Small intestine (tissue), 7 donors: ENCODE data around the gene FUT3. TPM values are rescaled to one million over a fixed set of nuclear protein-coding genes. Genes with fewer than 3 reads are reported as not detected.
"Not testable (repeated sequence)": the region's sequence is repeated elsewhere in the genome, so short reads cannot be mapped to it uniquely, and the experiment has no call there.

Experiments used
- DNase-seq, 2 donors: peaks; one replicate each; pipeline versions ENCODE4 v3.0.0 to v3.0.0-alpha.2; 2013
- FAIRE-seq: peaks from 2 replicates; lab custom pipeline; 2012; peaks lifted over from hg19 to GRCh38; lab: Jason Lieb, UNC
- H3K27ac ChIP-seq, 3 donors: one replicate each; pipeline ENCODE4 v1.5.1; 2013; ENCODE audit warnings: low read length in 2 of 3, mild to moderate bottlenecking in 2 of 3, control low read depth in 1 of 3, inconsistent platforms in 1 of 3, low read depth in 1 of 3, moderate library complexity in 1 of 3
- H3K27me3 ChIP-seq, 3 donors: one replicate each; pipeline ENCODE4 v1.6.1; 2013; ENCODE audit warnings: low read length in 3 of 3, inconsistent platforms in 1 of 3; ENCODE audit not compliant: control insufficient read depth in 3 of 3, insufficient read depth in 3 of 3
- H3K36me3 ChIP-seq, 3 donors: one replicate each; pipeline ENCODE4 v1.6.1; 2013; ENCODE audit warnings: low read length in 3 of 3, inconsistent platforms in 1 of 3, low read depth in 1 of 3, mild to moderate bottlenecking in 1 of 3, moderate library complexity in 1 of 3; ENCODE audit not compliant: control insufficient read depth in 3 of 3, insufficient read depth in 2 of 3
- H3K4me1 ChIP-seq, 3 donors: one replicate each; pipeline ENCODE4 v1.6.1; 2013; ENCODE audit warnings: low read length in 2 of 3, inconsistent platforms in 1 of 3, low read depth in 1 of 3, mild to moderate bottlenecking in 1 of 3, moderate library complexity in 1 of 3; ENCODE audit not compliant: control insufficient read depth in 3 of 3, insufficient read depth in 2 of 3
- H3K4me3 ChIP-seq, 3 donors: one replicate each; pipeline ENCODE4 v1.5.1; 2013; ENCODE audit warnings: low read length in 3 of 3, control low read depth in 1 of 3, inconsistent platforms in 1 of 3, low read depth in 1 of 3, mild to moderate bottlenecking in 1 of 3, moderate library complexity in 1 of 3
- H3K9me3 ChIP-seq, 2 donors: one replicate each; pipeline ENCODE4 v1.6.1; 2013; ENCODE audit warnings: low read depth in 1 of 2, low read length in 1 of 2; ENCODE audit not compliant: control insufficient read depth in 2 of 2, insufficient read depth in 1 of 2
- WGBS, 3 donors: extraction: QIAGEN DNeasy Blood & Tissue Kit; methylation state at CpG; one replicate each; pipeline ENCODE4 v1.1.7; 2013; 5-methylcytosine and 5-hydroxymethylcytosine counted together
- polyA plus RNA-seq, 4 donors: library from polyadenylated mRNA; stranded (reverse) in 3 of 4; unstranded in 1 of 4; fragments of 200-250 nt in 3 of 4; fragments of 120-200 nt in 1 of 4; gene quantifications; one replicate each; pipeline versions ENCODE4 v1.2.1 to v1.2.3, GENCODE V29; 2013
- donor health status: healthy with polysubstance abuse.
- donor health status: control.
- donor health status: control.
- donor health status: Bipolar disorder and iron deficiency.
- donor health status: healthy.

The FUT3 gene
- polyA plus RNA-seq, 4 donors, result 0.72 to 114 (median 48.6) TPM

GRCh38 chr19:5847846-5848245 is 3.4 kb downstream of the FUT3 start:
- peak in 1 of 2 donors; percentile 41 for DNase-seq

GRCh38 chr19:5844456-5845433 is 6.5 kb downstream of the FUT3 start:
- DNase-seq (peak in 1 of 2 donors; percentile 76), FAIRE-seq (no peak)
- H3K4me3 ChIP-seq, result no peak overlapping the region
- peaks cover 0 to 4% (median 3%) of the 10 kb centered on the region in 3 donors for H3K36me3 ChIP-seq
- H3K27ac ChIP-seq, result peak overlapping the region in 1 of 3 donors; percentile 3
- H3K27me3 ChIP-seq, result no peaks in the 10 kb centered on the region
- H3K9me3 ChIP-seq, result peaks cover 0 to 2% of the 10 kb centered on the region in 2 donors
- H3K4me1 ChIP-seq, result peaks cover 0 to 3% (median under 1%) of the 10 kb centered on the region in 3 donors
- WGBS, 3 donors, result 73 to 81% (median 80%) methylated on average over 23 to 24 of the region's 24 CpGs

More at GRCh38 chr19:5847846-5848245, 3.4 kb downstream of the FUT3 start:
- Histone ChIP-seq H3K27ac (peak overlapping the region in 2 of 3 donors; percentile 94 to 98), H3K4me3 (peak overlapping the region in 1 of 3 donors; percentile 54)
- H3K4me1 ChIP-seq, H3K27me3 ChIP-seq, H3K36me3 ChIP-seq, H3K9me3 ChIP-seq, FAIRE-seq: not testable (repeated sequence)
- WGBS, 3 donors, result 14 to 57% (median 41%) methylated on average over 10 of the region's 10 CpGs

GRCh38 chr19:5843295-5843927 is 7.8 kb downstream of the FUT3 start:
- H3K4me3 ChIP-seq, result no peak overlapping the region
- H3K9me3 ChIP-seq, result peaks cover 0 to 2% of the 10 kb centered on the region in 2 donors
- H3K36me3 ChIP-seq, result peaks cover 0 to 4% (median 3%) of the 10 kb centered on the region in 3 donors
- DNase-seq, result no peak
- 42 to 70% (median 54%) methylated on average over 19 to 21 of the region's 21 CpGs for WGBS, 3 donors
- peaks cover 0 to 6% (median 3%) of the 10 kb centered on the region in 3 donors for H3K4me1 ChIP-seq
- no peaks in the 10 kb centered on the region for H3K27me3 ChIP-seq
- no peak for FAIRE-seq
- H3K27ac ChIP-seq, result peak overlapping the region in 1 of 3 donors; percentile 43

- DNase-seq, FAIRE-seq, H3K36me3 ChIP-seq, H3K9me3 ChIP-seq, H3K27me3 ChIP-seq, H3K4me3 ChIP-seq: not testable (repeated sequence)
- Histone ChIP-seq H3K4me1 (peaks cover 0 to 14% (median 3%) of the 10 kb centered on the region in 3 donors), H3K27ac (peak overlapping the region in 2 of 3 donors; percentile 27 to 95)
- 38 to 63% (median 54%) methylated on average over 3 to 6 of the region's 6 CpGs for WGBS, 3 donors
Measured at GRCh38 chr19:5841735-5842111, 9.5 kb downstream of the FUT3 start.

GRCh38 chr19:5839065-5840017 is 11.9 kb downstream of the FUT3 start, which contains the start of gene FUT6:
Gene FUT6 (minus strand): TSS chr19:5839702. CDS start chr19:5832567, 7,135 bp downstream.
- H3K9me3 ChIP-seq, result no peaks in the 10 kb centered on the region
- FAIRE-seq, result no peak
- H3K4me1 ChIP-seq, result peaks cover 0 to 14% (median 1%) of the 10 kb centered on the region in 3 donors
- peak within 1 kb of the TSS in 2 of 3 donors; percentile 93 to 98 for H3K27ac ChIP-seq
- peak within 1 kb of the TSS in 1 of 3 donors; percentile 73 for H3K4me3 ChIP-seq
- peaks cover 0 to 3% (median 2%) of the 10 kb centered on the region in 3 donors for H3K36me3 ChIP-seq
- 57 to 64% (median 62%) methylated on average over 8 to 9 of the region's 9 CpGs for WGBS, 3 donors
- peak; percentile 55 to 92 for DNase-seq
- no peaks in the 10 kb centered on the region for H3K27me3 ChIP-seq

- 14 to 33% (median 23%) methylated on average over 20 of the region's 20 CpGs for WGBS, 3 donors
- peak overlapping the region in 2 of 3 donors; percentile 93 to 98 for H3K27ac ChIP-seq
Measured at GRCh38 chr19:5838353-5839064, 12.7 kb downstream of the FUT3 start.

GRCh38 chr19:5837761-5838352 is 13.4 kb downstream of the FUT3 start:
- DNase-seq (peak in 1 of 2 donors; percentile 67), FAIRE-seq (no peak)
- 15 to 37% (median 28%) methylated on average over 15 of the region's 15 CpGs for WGBS, 3 donors
- H3K4me3 ChIP-seq, result peak overlapping the region in 2 of 3 donors; percentile 27 to 73
- H3K4me1 ChIP-seq, result peaks cover 0 to 14% (median 0%) of the 10 kb centered on the region in 3 donors
- H3K36me3 ChIP-seq, result peaks cover 0 to 3% (median 0%) of the 10 kb centered on the region in 3 donors
- no peaks in the 10 kb centered on the region for H3K27me3 ChIP-seq
- no peaks in the 10 kb centered on the region for H3K9me3 ChIP-seq
- peak overlapping the region in 2 of 3 donors; percentile 93 to 98 for H3K27ac ChIP-seq

More at GRCh38 chr19:5838353-5839064, 12.7 kb downstream of the FUT3 start:
- Histone ChIP-seq H3K27me3 (no peaks in the 10 kb centered on the region), H3K4me1 (peaks cover 0 to 14% (median 0%) of the 10 kb centered on the region in 3 donors), H3K4me3 (peak overlapping the region in 2 of 3 donors; percentile 27 to 73), H3K9me3 (no peaks in the 10 kb centered on the region), H3K36me3 (peaks cover 0 to 3% (median 0%) of the 10 kb centered on the region in 3 donors)
- DNase-seq, result peak in 1 of 2 donors; percentile 85
- no peak for FAIRE-seq
